B cell (primary cell): ENCODE data around the gene MEIS2. TPM values are rescaled to one million over a fixed set of nuclear protein-coding genes. Genes with fewer than 3 reads are reported as not detected.
A peak's percentile ranks its signal among the peaks of the same experiment; 100 is the strongest.

Experiments used
- ATAC-seq: fragments of 200-7000 bp; cut with Tn5 transposase; one replicate; pipeline ENCODE4 v1.10.0; 2021; ENCODE audit warnings: low read depth, mild to moderate bottlenecking, moderate number of reproducible peaks, moderate library complexity
- CTCF ChIA-PET: fragments of 350-600 bp; sonication (Branson Sonifier 250); formaldehyde crosslinking; loops from one replicate; lab custom pipeline; 2021; ENCODE audit warnings: antibody characterized with exemption, inconsistent platforms; lab: Charles Lee
- POLR2A ChIA-PET: fragments of 350-600 bp; sonication (Branson Sonifier 250); formaldehyde crosslinking; loops from one replicate; lab custom pipeline; 2021; ENCODE audit warnings: antibody characterized with exemption; lab: Charles Lee
- DNase-seq: peaks from one replicate; pipeline ENCODE4 v3.0.0; 2013
- H2AFZ ChIP-seq: 2 replicates; pipeline ENCODE4 v1.6.1; 2012; ENCODE audit warnings: mild to moderate bottlenecking, low read depth, low read length; ENCODE audit not compliant: insufficient read depth, poor library complexity, severe bottlenecking
- H3K27ac ChIP-seq, 2 donors: 1 replicate in 1 of 2; 2 replicates in 1 of 2; pipeline ENCODE4 v1.5.1; 2012 to 2013; ENCODE audit warnings: low read length in 2 of 2, mild to moderate bottlenecking in 2 of 2, moderate library complexity in 1 of 2
- H3K27me3 ChIP-seq, 4 experiments: fragments of 200-600 bp in 1 of 4; sonication (generic) in 1 of 4; replicated peaks in 1 of 4; 1 replicate in 2 of 4; 2 replicates in 2 of 4; pipeline versions ENCODE4 v1.6.1 to v1.7.0; 2013 to 2016; ENCODE audit warnings: low read length in 3 of 4, mild to moderate bottlenecking in 2 of 4, mixed read lengths in 1 of 4, moderate library complexity in 1 of 4; ENCODE audit not compliant: insufficient read depth in 4 of 4, control insufficient read depth in 3 of 4; ENCODE audit errors: control extremely low read depth in 1 of 4
- H3K36me3 ChIP-seq, 2 experiments: replicated peaks in 1 of 2; 1 replicate in 1 of 2; 2 replicates in 1 of 2; pipeline versions ENCODE4 v1.6.1 to v1.7.1; 2013; ENCODE audit warnings: low read length in 1 of 2; ENCODE audit not compliant: insufficient read depth in 2 of 2, control insufficient read depth in 1 of 2; ENCODE audit errors: control extremely low read depth in 1 of 2, extremely low read depth in 1 of 2
- H3K4me1 ChIP-seq, 2 donors: fragments of 200-600 bp in 1 of 2; sonication (generic) in 1 of 2; 1 replicate in 1 of 2; 2 replicates in 1 of 2; pipeline versions ENCODE4 v1.5.1 to v1.6.1; 2013 to 2017; ENCODE audit warnings: low read length in 2 of 2; ENCODE audit not compliant: control insufficient read depth in 2 of 2, insufficient read depth in 2 of 2
- H3K4me2 ChIP-seq: replicated peaks from 2 replicates; pipeline ENCODE3; 2012; ENCODE audit warnings: mild to moderate bottlenecking, low read depth, low read length; ENCODE audit not compliant: poor library complexity, severe bottlenecking
- H3K4me3 ChIP-seq, 5 experiments: fragments of 200-600 bp in 1 of 5; sonication (generic) in 1 of 5; 1 replicate in 3 of 5; 2 replicates in 2 of 5; pipeline versions ENCODE4 v1.5.1 to v1.7.0; 2011 to 2016; ENCODE audit warnings: low read length in 4 of 5, mild to moderate bottlenecking in 4 of 5, low read depth in 2 of 5, control low read depth in 1 of 5, moderate library complexity in 1 of 5; ENCODE audit not compliant: insufficient read depth in 1 of 5; ENCODE audit errors: control extremely low read depth in 1 of 5, extremely low read depth in 1 of 5
- H3K79me2 ChIP-seq: fragments of 200-600 bp; sonication (generic); one replicate; pipeline ENCODE4 v1.6.0; 2016; ENCODE audit warnings: low read length; ENCODE audit not compliant: control insufficient read depth, insufficient read depth
- H3K9ac ChIP-seq: fragments of 200-600 bp; sonication (generic); 2 replicates; pipeline ENCODE4 v1.6.1; 2017; ENCODE audit warnings: mild to moderate bottlenecking, low read length, moderate library complexity
- H3K9me3 ChIP-seq, 3 donors: one replicate each; pipeline versions ENCODE4 v1.6.1 to v1.7.1; 2013; ENCODE audit warnings: low read length in 2 of 3; ENCODE audit not compliant: control insufficient read depth in 2 of 3, insufficient read depth in 1 of 3; ENCODE audit errors: control extremely low read depth in 1 of 3
- H4K20me1 ChIP-seq: 2 replicates; pipeline ENCODE4 v1.6.0; 2012; ENCODE audit warnings: mild to moderate bottlenecking, low read length; ENCODE audit not compliant: insufficient read depth, control insufficient read depth, poor library complexity, severe bottlenecking
- H3K27ac Mint-ChIP-seq: one replicate; pipeline ENCODE4 v1.8.0; 2021; ENCODE audit warnings: mixed read lengths
- H3K27me3 Mint-ChIP-seq: one replicate; pipeline ENCODE4 v1.8.0; 2021; ENCODE audit warnings: mixed read lengths
- H3K4me1 Mint-ChIP-seq: one replicate; pipeline ENCODE4 v1.8.0; 2021; ENCODE audit warnings: mixed read lengths
- H3K4me3 Mint-ChIP-seq: one replicate; pipeline ENCODE4 v1.8.0; 2021; ENCODE audit warnings: mixed read lengths
- H3K9me3 Mint-ChIP-seq: one replicate; pipeline ENCODE4 v1.8.0; 2022; ENCODE audit warnings: mixed read lengths; ENCODE audit not compliant: insufficient read depth
- CTCF ChIP-seq: fragments of 200-600 bp; IDR thresholded peaks from one replicate; pipeline ENCODE4 v1.8.0; 2022; ENCODE audit warnings: antibody characterized with exemption, mild to moderate bottlenecking
- EZH2 ChIP-seq: IDR thresholded peaks from 2 replicates; pipeline ENCODE4 v1.6.1; 2012; ENCODE audit warnings: borderline replicate concordance, low read depth, mild to moderate bottlenecking, moderate library complexity, low read length; ENCODE audit not compliant: insufficient read depth, poor library complexity, severe bottlenecking
- WGBS: methylation state at CpG from one replicate; pipeline ENCODE4 v1.1.5; 2013; ENCODE audit warnings: missing lambda C conversion rate; ENCODE audit not compliant: insufficient coverage; 5-methylcytosine and 5-hydroxymethylcytosine counted together
- intact Hi-C: fragments of 100-400 bp; cut with micrococcal nuclease; formaldehyde crosslinking; loops from one replicate; pipeline ENCODE4 v1.10.0; 2022
- polyA plus RNA-seq: library from polyadenylated mRNA; depleted of rRNA; stranded (reverse); fragments of >200 nt; gene quantifications from 2 replicates; pipeline ENCODE4 v1.2.3, GENCODE V29; 2012
- total RNA-seq, 2 donors: library from RNA; stranded (reverse); fragments of 120-200 nt in 1 of 2; gene quantifications; 1 replicate in 1 of 2; 2 replicates in 1 of 2; pipeline versions ENCODE4 v1.2.3 to v1.2.4, GENCODE V29; 2013 to 2022

The MEIS2 gene
- total and polyA plus RNA-seq, 2 donors (not counting 1 experiment from before 2014, with no cell fraction given) = 0.22 TPM; not detected in 1

DNA sequence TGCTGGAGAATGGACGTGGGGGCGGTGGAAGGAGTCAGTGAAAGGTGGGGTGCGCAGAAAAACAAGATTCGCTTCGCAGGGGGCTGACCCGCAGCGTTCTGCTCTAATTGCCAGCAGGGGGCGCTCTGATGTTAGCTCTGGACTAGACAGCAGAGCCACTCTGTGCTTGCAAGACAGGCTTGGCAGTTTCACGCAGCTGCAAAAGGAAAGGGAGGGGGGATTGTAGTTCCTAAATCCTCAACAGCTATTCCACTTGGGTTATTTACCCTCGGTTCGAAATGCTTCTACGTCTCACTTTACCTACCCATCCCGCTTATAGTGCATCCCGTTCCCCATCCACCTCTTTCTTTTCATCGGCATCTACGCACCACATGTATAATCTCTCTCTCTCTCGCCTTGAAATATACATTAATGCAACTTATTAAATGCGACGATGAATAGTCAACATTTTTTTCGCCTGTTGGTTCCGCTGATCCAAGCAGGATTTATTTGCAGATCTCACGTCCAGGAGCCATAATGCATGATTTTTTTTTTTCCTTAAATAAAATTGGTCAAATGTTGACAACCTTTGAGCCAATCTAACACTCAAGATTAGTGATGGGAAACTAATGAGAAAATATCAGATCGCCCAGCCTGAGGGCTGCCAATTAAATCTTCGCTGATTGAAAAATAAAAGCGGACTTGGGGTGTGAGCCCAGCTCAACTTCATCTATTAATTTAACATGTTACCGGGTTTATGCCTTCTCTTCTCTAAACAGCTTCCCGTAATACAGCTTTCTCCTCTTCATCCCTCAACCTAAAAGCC, 216.4 kb downstream of the MEIS2 start:
- no peak overlapping the region for H3K9ac ChIP-seq
- intact Hi-C loops = loop anchor here (5.0 kb wide), 1 partner anchor 223 kb away; no protein-coding TSS in a partner anchor
- peaks cover 0 to 31% (median 0%) of the 10 kb centered on the region in 3 donors for H3K9me3 ChIP-seq
- peaks cover 5 to 12% of the 10 kb centered on the region in 2 donors for H3K4me1 ChIP-seq
- peak; percentile 55 for DNase-seq
- no peak overlapping the region for H2AFZ ChIP-seq
- H3K27me3 ChIP-seq = peaks cover 0 to 77% (median 66%) of the 10 kb centered on the region in 4 experiments
- no peak for ATAC-seq
- peaks cover 88% of the 10 kb centered on the region for H3K27me3 Mint-ChIP-seq
- H3K4me2 ChIP-seq = no peak overlapping the region
- H3K4me3 ChIP-seq = no peak overlapping the region
- no peaks in the 10 kb centered on the region for H3K79me2 ChIP-seq
- WGBS = 15% methylated on average over 16 of the region's 27 CpGs
- no peak overlapping the region for H3K27ac Mint-ChIP-seq
- CTCF ChIA-PET = interaction anchor here (0.6 kb wide), 1 partner anchor 228 kb away, joined by 3 read pairs; no protein-coding TSS in a partner anchor
- H3K4me3 Mint-ChIP-seq = no peak overlapping the region
- no peak for TF ChIP-seq EZH2
- TF ChIP-seq CTCF = peak; percentile 52
- H3K27ac ChIP-seq = no peak overlapping the region
- H3K9me3 Mint-ChIP-seq = no peaks in the 10 kb centered on the region
- H4K20me1 ChIP-seq = no peaks in the 10 kb centered on the region
- H3K36me3 ChIP-seq = no peaks in the 10 kb centered on the region
- H3K4me1 Mint-ChIP-seq = peaks cover 12% of the 10 kb centered on the region
- POLR2A ChIA-PET = no interaction called here
